GM23338 (cell line): Measurements from ENCODE around the gene OR5B17. TPM values are rescaled to one million over a fixed set of nuclear protein-coding genes. Genes with fewer than 3 reads are reported as not detected.

Experiments
- ATAC-seq: fragments of 200-7000 bp; cut with Tn5 transposase; 3 replicates; pipeline ENCODE4 v1.9.1; 2020
- DNase-seq: peaks from one replicate; pipeline ENCODE4 v3.0.0-alpha.2; 2015; ENCODE audit warnings: low spot score
- H2AFZ ChIP-seq: fragments of 200-600 bp; sonication (generic); 2 replicates; pipeline ENCODE4 v1.8.0; 2016; ENCODE audit warnings: antibody characterized with exemption, mild to moderate bottlenecking, moderate library complexity
- H3F3A ChIP-seq: fragments of 200-600 bp; sonication (generic); replicated peaks from 2 replicates; pipeline ENCODE4 v1.8.0; 2017; ENCODE audit warnings: antibody characterized with exemption, mixed run types, low read depth
- H3K27ac ChIP-seq: fragments of 200-600 bp; sonication (generic); 2 replicates; pipeline ENCODE4 v1.6.1; 2016; ENCODE audit warnings: low read depth
- H3K27me3 ChIP-seq: fragments of 200-600 bp; sonication (generic); 2 replicates; pipeline ENCODE4 v1.8.0; 2016; ENCODE audit warnings: mild to moderate bottlenecking, mixed run types, moderate library complexity; ENCODE audit not compliant: insufficient read depth
- H3K36me3 ChIP-seq: fragments of 200-600 bp; sonication (generic); 2 replicates; pipeline ENCODE4 v1.8.0; 2016; ENCODE audit warnings: mild to moderate bottlenecking; ENCODE audit not compliant: insufficient read depth
- H3K4me1 ChIP-seq: fragments of 200-600 bp; sonication (generic); 2 replicates; pipeline ENCODE4 v1.8.0; 2016; ENCODE audit warnings: mild to moderate bottlenecking, moderate library complexity; ENCODE audit not compliant: insufficient read depth
- H3K4me2 ChIP-seq: fragments of 200-600 bp; sonication (generic); 2 replicates; pipeline ENCODE4 v1.7.1; 2017; ENCODE audit warnings: mixed run types
- H3K4me3 ChIP-seq: fragments of 200-600 bp; sonication (generic); 2 replicates; pipeline ENCODE4 v1.6.1; 2016; ENCODE audit warnings: mixed run types
- H3K79me2 ChIP-seq: fragments of 200-600 bp; sonication (generic); replicated peaks from 2 replicates; pipeline ENCODE4 v1.8.0; 2017; ENCODE audit warnings: mild to moderate bottlenecking; ENCODE audit not compliant: insufficient read depth
- H3K9me2 ChIP-seq: fragments of 200-600 bp; sonication (generic); 2 replicates; pipeline ENCODE4 v1.8.0; 2017; ENCODE audit not compliant: insufficient read depth
- H4K20me1 ChIP-seq: fragments of 200-600 bp; sonication (generic); replicated peaks from 2 replicates; pipeline ENCODE4 v1.8.0; 2017; ENCODE audit warnings: mild to moderate bottlenecking; ENCODE audit not compliant: insufficient read depth
- H3K27ac Mint-ChIP-seq: 2 replicates; pipeline ENCODE4 v1.8.0; 2020; ENCODE audit warnings: inconsistent platforms, mild to moderate bottlenecking, moderate library complexity, mixed read lengths
- H3K27me3 Mint-ChIP-seq: 3 replicates; pipeline ENCODE4 v1.8.0; 2022; ENCODE audit warnings: low read depth, mild to moderate bottlenecking, moderate library complexity, mixed read lengths, inconsistent platforms; ENCODE audit not compliant: insufficient read depth, poor library complexity
- H3K36me3 Mint-ChIP-seq: 3 replicates; pipeline ENCODE4 v1.8.0; 2021; ENCODE audit warnings: low read depth, mild to moderate bottlenecking, inconsistent platforms, moderate library complexity, mixed read lengths
- H3K4me1 Mint-ChIP-seq: 3 replicates; pipeline ENCODE4 v1.8.0; 2020; ENCODE audit warnings: mild to moderate bottlenecking, inconsistent platforms, mixed read lengths
- H3K4me3 Mint-ChIP-seq: 3 replicates; pipeline ENCODE4 v1.8.0; 2021; ENCODE audit warnings: moderate library complexity, mild to moderate bottlenecking, inconsistent platforms, mixed read lengths
- H3K9me3 Mint-ChIP-seq: 3 replicates; pipeline ENCODE4 v1.8.0; 2020; ENCODE audit warnings: moderate library complexity, mild to moderate bottlenecking, inconsistent platforms, mixed read lengths
- CREB1 ChIP-seq: fragments of 250-450 bp; sonication (Bioruptor Pico); IDR thresholded peaks from 2 replicates; pipeline ENCODE4 v1.5.0; 2020; ENCODE audit warnings: low read depth, mild to moderate bottlenecking, moderate library complexity
- CTCF ChIP-seq, 2 experiments: fragments of 200-600 bp in 1 of 2; sonication (generic) in 1 of 2; conservative IDR thresholded peaks; 2 replicates each; pipeline versions ENCODE4 v1.5.1 to v1.6.1; 2016 to 2017; ENCODE audit warnings: antibody characterized with exemption in 2 of 2, low read depth in 2 of 2, mild to moderate bottlenecking in 2 of 2, moderate library complexity in 1 of 2
- ETS1 ChIP-seq: IDR thresholded peaks from 2 replicates; pipeline ENCODE4 v1.6.1; 2016; ENCODE audit warnings: antibody characterized with exemption
- EZH2 ChIP-seq: fragments of 200-600 bp; sonication (generic); IDR thresholded peaks from one replicate; pipeline ENCODE4 v1.8.0; 2017; ENCODE audit warnings: antibody characterized with exemption, mild to moderate bottlenecking, low read depth; ENCODE audit not compliant: unreplicated experiment
- EZH2phosphoT487 ChIP-seq: fragments of 200-600 bp; sonication (generic); IDR thresholded peaks from one replicate; pipeline ENCODE4 v1.8.1; 2018; ENCODE audit warnings: antibody characterized with exemption; ENCODE audit not compliant: unreplicated experiment
- NANOG ChIP-seq: IDR thresholded peaks from 2 replicates; pipeline ENCODE4 v1.6.1; 2016; ENCODE audit warnings: antibody characterized with exemption, borderline replicate concordance
- POLR2AphosphoS5 ChIP-seq: IDR thresholded peaks from 2 replicates; pipeline ENCODE4 v1.6.1; 2016; ENCODE audit warnings: antibody characterized with exemption, low read depth
- REST ChIP-seq: IDR thresholded peaks from one replicate; pipeline ENCODE4 v1.6.1; 2018; ENCODE audit warnings: antibody characterized with exemption; ENCODE audit not compliant: unreplicated experiment
- STAT1 ChIP-seq: IDR thresholded peaks from one replicate; pipeline ENCODE4 v1.6.1; 2016; ENCODE audit warnings: antibody characterized with exemption; ENCODE audit not compliant: unreplicated experiment
- ZNF114 ChIP-seq: fragments of 250-450 bp; sonication (Bioruptor Pico); IDR thresholded peaks from 2 replicates; pipeline ENCODE4 v1.5.0; 2020; ENCODE audit warnings: mild to moderate bottlenecking, moderate library complexity
- ZNF331 ChIP-seq: fragments of 250-450 bp; sonication (Bioruptor Pico); IDR thresholded peaks from 2 replicates; pipeline ENCODE4 v1.5.0; 2020; ENCODE audit warnings: low read depth, mild to moderate bottlenecking, moderate library complexity
- ZNF462 ChIP-seq: fragments of 250-450 bp; sonication (Bioruptor Pico); IDR thresholded peaks from 2 replicates; pipeline ENCODE4 v1.5.0; 2020; ENCODE audit warnings: mild to moderate bottlenecking, moderate library complexity
- polyA plus RNA-seq: library from polyadenylated mRNA; unstranded; fragments of >200 nt; fragmentation: Nextera tagmentation; extraction: Ambion mirVana; gene quantifications from 2 replicates; pipeline ENCODE4 v1.2.1, GENCODE V29; 2016
- total RNA-seq: library from RNA; depleted of rRNA; stranded (reverse); fragments of >200 nt; shearing (Covaris generic); gene quantifications from 2 replicates; pipeline ENCODE4 v1.2.3, GENCODE V29; 2014

The OR5B17 gene
- total and polyA plus RNA-seq, 2 experiments from 2014 or later: not detected

GRCh38 chr11:58392746-58393145 lies 33.9 kb upstream of the OR5B17 start (continued):
- TF ChIP-seq REST: no peak

GRCh38 chr11:58391879-58392278 lies 33.0 kb upstream of the OR5B17 start:
- Mint-ChIP-seq H3K9me3 (peaks cover 16% of the 10 kb centered on the region), H3K4me1 (no peaks in the 10 kb centered on the region), H3K27me3 (no peaks in the 10 kb centered on the region), H3K36me3 (peaks cover 2% of the 10 kb centered on the region; the same call in 1 of the 3 replicates), H3K27ac (no peak overlapping the region), H3K4me3 (no peak overlapping the region)
- Histone ChIP-seq H3K4me2 (no peak overlapping the region), H3F3A (no peaks in the 10 kb centered on the region), H3K9me2 (peaks cover 8% of the 10 kb centered on the region; the same call in 1 of the 2 replicates), H3K4me1 (no peaks in the 10 kb centered on the region), H3K79me2 (no peaks in the 10 kb centered on the region), H4K20me1 (no peaks in the 10 kb centered on the region), H3K36me3 (no peaks in the 10 kb centered on the region), H2AFZ (no peak overlapping the region), H3K4me3 (no peak overlapping the region), H3K27ac (no peak overlapping the region), H3K27me3 (no peaks in the 10 kb centered on the region)
- ATAC-seq: no peak
- DNase-seq: no peak
- TF ChIP-seq CTCF (conservative IDR thresholded peaks at IDR 0.05; ENCODE audit: low read depth in 2 of 2) (no peak), POLR2AphosphoS5 (no peak), CREB1 (CRISPR knock-in tag) (no peak), STAT1 (no peak), EZH2 (no peak), ZNF331 (no peak), EZH2phosphoT487 (no peak), ETS1 (no peak), ZNF114 (CRISPR knock-in tag) (no peak), ZNF462 (CRISPR knock-in tag) (no peak), NANOG (no peak)
